Measurements from ENCODE around the gene NLGN4X.

GRCh38 chrX:6169407-6169806, 59.3 kb downstream of the NLGN4X start:
- TF ChIP-seq POLR2AphosphoS5 (IDR thresholded peaks at IDR 0.05; ENCODE audit: low read depth) (no peak), GABPA (IDR thresholded peaks at IDR 0.05; ENCODE audit: low read depth) (no peak)
- TF ChIP-seq, protein P1, sequence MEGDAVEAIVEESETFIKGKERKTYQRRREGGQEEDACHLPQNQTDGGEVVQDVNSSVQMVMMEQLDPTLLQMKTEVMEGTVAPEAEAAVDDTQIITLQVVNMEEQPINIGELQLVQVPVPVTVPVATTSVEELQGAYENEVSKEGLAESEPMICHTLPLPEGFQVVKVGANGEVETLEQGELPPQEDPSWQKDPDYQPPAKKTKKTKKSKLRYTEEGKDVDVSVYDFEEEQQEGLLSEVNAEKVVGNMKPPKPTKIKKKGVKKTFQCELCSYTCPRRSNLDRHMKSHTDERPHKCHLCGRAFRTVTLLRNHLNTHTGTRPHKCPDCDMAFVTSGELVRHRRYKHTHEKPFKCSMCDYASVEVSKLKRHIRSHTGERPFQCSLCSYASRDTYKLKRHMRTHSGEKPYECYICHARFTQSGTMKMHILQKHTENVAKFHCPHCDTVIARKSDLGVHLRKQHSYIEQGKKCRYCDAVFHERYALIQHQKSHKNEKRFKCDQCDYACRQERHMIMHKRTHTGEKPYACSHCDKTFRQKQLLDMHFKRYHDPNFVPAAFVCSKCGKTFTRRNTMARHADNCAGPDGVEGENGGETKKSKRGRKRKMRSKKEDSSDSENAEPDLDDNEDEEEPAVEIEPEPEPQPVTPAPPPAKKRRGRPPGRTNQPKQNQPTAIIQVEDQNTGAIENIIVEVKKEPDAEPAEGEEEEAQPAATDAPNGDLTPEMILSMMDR (IDR thresholded peaks at IDR 0.05; ENCODE audit: insufficient read depth, low read length), result no peak
- TF ChIP-seq, protein P2, sequence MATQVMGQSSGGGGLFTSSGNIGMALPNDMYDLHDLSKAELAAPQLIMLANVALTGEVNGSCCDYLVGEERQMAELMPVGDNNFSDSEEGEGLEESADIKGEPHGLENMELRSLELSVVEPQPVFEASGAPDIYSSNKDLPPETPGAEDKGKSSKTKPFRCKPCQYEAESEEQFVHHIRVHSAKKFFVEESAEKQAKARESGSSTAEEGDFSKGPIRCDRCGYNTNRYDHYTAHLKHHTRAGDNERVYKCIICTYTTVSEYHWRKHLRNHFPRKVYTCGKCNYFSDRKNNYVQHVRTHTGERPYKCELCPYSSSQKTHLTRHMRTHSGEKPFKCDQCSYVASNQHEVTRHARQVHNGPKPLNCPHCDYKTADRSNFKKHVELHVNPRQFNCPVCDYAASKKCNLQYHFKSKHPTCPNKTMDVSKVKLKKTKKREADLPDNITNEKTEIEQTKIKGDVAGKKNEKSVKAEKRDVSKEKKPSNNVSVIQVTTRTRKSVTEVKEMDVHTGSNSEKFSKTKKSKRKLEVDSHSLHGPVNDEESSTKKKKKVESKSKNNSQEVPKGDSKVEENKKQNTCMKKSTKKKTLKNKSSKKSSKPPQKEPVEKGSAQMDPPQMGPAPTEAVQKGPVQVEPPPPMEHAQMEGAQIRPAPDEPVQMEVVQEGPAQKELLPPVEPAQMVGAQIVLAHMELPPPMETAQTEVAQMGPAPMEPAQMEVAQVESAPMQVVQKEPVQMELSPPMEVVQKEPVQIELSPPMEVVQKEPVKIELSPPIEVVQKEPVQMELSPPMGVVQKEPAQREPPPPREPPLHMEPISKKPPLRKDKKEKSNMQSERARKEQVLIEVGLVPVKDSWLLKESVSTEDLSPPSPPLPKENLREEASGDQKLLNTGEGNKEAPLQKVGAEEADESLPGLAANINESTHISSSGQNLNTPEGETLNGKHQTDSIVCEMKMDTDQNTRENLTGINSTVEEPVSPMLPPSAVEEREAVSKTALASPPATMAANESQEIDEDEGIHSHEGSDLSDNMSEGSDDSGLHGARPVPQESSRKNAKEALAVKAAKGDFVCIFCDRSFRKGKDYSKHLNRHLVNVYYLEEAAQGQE (IDR thresholded peaks at IDR 0.05; ENCODE audit: insufficient replicate concordance, low read depth), result no peak
